ENCODE results near the gene GNAI2. TPM values are rescaled to one million over a fixed set of nuclear protein-coding genes. Genes with fewer than 3 reads are reported as not detected.

Gene GNAI2
- total and polyA plus RNA-seq, 4 donors = 174 to 356 (median 259) TPM

- 93 to 94% methylated on average over 17 of the region's 17 CpGs for WGBS, 2 donors
- DNase-seq (no peak), ATAC-seq (ENCODE audit: low FRiP score) (no peak)
- Histone ChIP-seq H3K36me3 (ENCODE audit: control insufficient read depth in 1 of 2, insufficient read depth in 2 of 2, low read length in 1 of 2) (no peaks in the 10 kb centered on the region), H3K9me3 (ENCODE audit: control insufficient read depth, low read length) (no peaks in the 10 kb centered on the region), H3K4me1 (ENCODE audit: control insufficient read depth in 1 of 2, insufficient read depth in 2 of 2, low read length in 2 of 2) (no peaks in the 10 kb centered on the region), H3K4me3 (ENCODE audit: low read length in 2 of 2) (no peak overlapping the region), H3K27me3 (ENCODE audit: control insufficient read depth in 1 of 2, insufficient read depth in 2 of 2, low read length in 1 of 2) (no peaks in the 10 kb centered on the region), H3K27ac (ENCODE audit: low read depth in 1 of 2, low read length in 2 of 2) (no peak overlapping the region)
- intact Hi-C loops (cut with DNase I) = no loop called here
Measured at GRCh38 chr3:50218448-50218847, 17.6 kb upstream of the GNAI2 start.

GRCh38 chr3:50219285-50219684 is 16.7 kb upstream of the GNAI2 start:
- DNase-seq (no peak), ATAC-seq (ENCODE audit: low FRiP score) (no peak)
- no peaks in the 10 kb centered on the region for H3K9me3 ChIP-seq (ENCODE audit: control insufficient read depth, low read length)
- intact Hi-C loops (cut with DNase I) = no loop called here
- H3K4me3 ChIP-seq (ENCODE audit: low read length in 2 of 2) = no peak overlapping the region
- 74 to 86% methylated on average over 5 of the region's 5 CpGs for WGBS, 2 donors
- H3K36me3 ChIP-seq (ENCODE audit: control insufficient read depth in 1 of 2, insufficient read depth in 2 of 2, low read length in 1 of 2) = no peaks in the 10 kb centered on the region
- H3K4me1 ChIP-seq (ENCODE audit: control insufficient read depth in 1 of 2, insufficient read depth in 2 of 2, low read length in 2 of 2) = no peaks in the 10 kb centered on the region
- no peaks in the 10 kb centered on the region for H3K27me3 ChIP-seq (ENCODE audit: control insufficient read depth in 1 of 2, insufficient read depth in 2 of 2, low read length in 1 of 2)
- no peak overlapping the region for H3K27ac ChIP-seq (ENCODE audit: low read depth in 1 of 2, low read length in 2 of 2)

- Histone ChIP-seq H3K27ac (ENCODE audit: low read depth in 1 of 2, low read length in 2 of 2) (no peak overlapping the region), H3K4me1 (ENCODE audit: control insufficient read depth in 1 of 2, insufficient read depth in 2 of 2, low read length in 2 of 2) (no peaks in the 10 kb centered on the region), H3K9me3 (ENCODE audit: control insufficient read depth, low read length) (no peaks in the 10 kb centered on the region), H3K36me3 (ENCODE audit: control insufficient read depth in 1 of 2, insufficient read depth in 2 of 2, low read length in 1 of 2) (no peaks in the 10 kb centered on the region), H3K27me3 (ENCODE audit: control insufficient read depth in 1 of 2, insufficient read depth in 2 of 2, low read length in 1 of 2) (no peaks in the 10 kb centered on the region), H3K4me3 (ENCODE audit: low read length in 2 of 2) (no peak overlapping the region)
- DNase-seq (no peak), ATAC-seq (ENCODE audit: low FRiP score) (no peak)
- intact Hi-C loops (cut with DNase I) = no loop called here
- WGBS, 2 donors = 64 to 69% methylated on average over 6 of the region's 6 CpGs
Measured at GRCh38 chr3:50220109-50220508, 15.9 kb upstream of the GNAI2 start.

- 49 to 63% methylated on average over 4 of the region's 4 CpGs for WGBS, 2 donors
- no peak overlapping the region for H3K4me3 ChIP-seq (ENCODE audit: low read length in 2 of 2)
- H3K27ac ChIP-seq (ENCODE audit: low read depth in 1 of 2, low read length in 2 of 2) = no peak overlapping the region
- H3K36me3 ChIP-seq (ENCODE audit: control insufficient read depth in 1 of 2, insufficient read depth in 2 of 2, low read length in 1 of 2) = no peaks in the 10 kb centered on the region
- intact Hi-C loops (cut with DNase I) = no loop called here
- no peaks in the 10 kb centered on the region for H3K27me3 ChIP-seq (ENCODE audit: control insufficient read depth in 1 of 2, insufficient read depth in 2 of 2, low read length in 1 of 2)
- DNase-seq = no peak
- no peak for ATAC-seq (ENCODE audit: low FRiP score)
- H3K9me3 ChIP-seq (ENCODE audit: control insufficient read depth, low read length) = no peaks in the 10 kb centered on the region
- H3K4me1 ChIP-seq (ENCODE audit: control insufficient read depth in 1 of 2, insufficient read depth in 2 of 2, low read length in 2 of 2) = no peaks in the 10 kb centered on the region
Measured at GRCh38 chr3:50221051-50221410, 15.0 kb upstream of the GNAI2 start.

- WGBS, 2 donors = 57 to 58% methylated on average over 12 of the region's 12 CpGs
Measured at GRCh38 chr3:50221411-50222168, 14.4 kb upstream of the GNAI2 start.

GRCh38 chr3:50222169-50222528 is 13.9 kb upstream of the GNAI2 start:
- intact Hi-C loops (cut with DNase I) = no loop called here
- Histone ChIP-seq H3K4me3 (ENCODE audit: low read length in 2 of 2) (no peak overlapping the region), H3K4me1 (ENCODE audit: control insufficient read depth in 1 of 2, insufficient read depth in 2 of 2, low read length in 2 of 2) (no peaks in the 10 kb centered on the region), H3K36me3 (ENCODE audit: control insufficient read depth in 1 of 2, insufficient read depth in 2 of 2, low read length in 1 of 2) (no peaks in the 10 kb centered on the region), H3K27ac (ENCODE audit: low read depth in 1 of 2, low read length in 2 of 2) (no peak overlapping the region), H3K9me3 (ENCODE audit: control insufficient read depth, low read length) (no peaks in the 10 kb centered on the region), H3K27me3 (ENCODE audit: control insufficient read depth in 1 of 2, insufficient read depth in 2 of 2, low read length in 1 of 2) (no peaks in the 10 kb centered on the region)
- ATAC-seq (ENCODE audit: low FRiP score) = no peak
- DNase-seq = no peak
- 75 to 82% methylated on average over 1 of the region's 1 CpG for WGBS, 2 donors

More at GRCh38 chr3:50221411-50222168, 14.4 kb upstream of the GNAI2 start:
- no peaks in the 10 kb centered on the region for H3K36me3 ChIP-seq (ENCODE audit: control insufficient read depth in 1 of 2, insufficient read depth in 2 of 2, low read length in 1 of 2)
- H3K4me3 ChIP-seq (ENCODE audit: low read length in 2 of 2) = no peak overlapping the region
- no peak for DNase-seq
- no peaks in the 10 kb centered on the region for H3K27me3 ChIP-seq (ENCODE audit: control insufficient read depth in 1 of 2, insufficient read depth in 2 of 2, low read length in 1 of 2)
- H3K4me1 ChIP-seq (ENCODE audit: control insufficient read depth in 1 of 2, insufficient read depth in 2 of 2, low read length in 2 of 2) = no peaks in the 10 kb centered on the region
- no peak for ATAC-seq (ENCODE audit: low FRiP score)
- no peaks in the 10 kb centered on the region for H3K9me3 ChIP-seq (ENCODE audit: control insufficient read depth, low read length)
- intact Hi-C loops (cut with DNase I) = no loop called here
- no peak overlapping the region for H3K27ac ChIP-seq (ENCODE audit: low read depth in 1 of 2, low read length in 2 of 2)

- WGBS, 2 donors = 77 to 79% methylated on average over 5 of the region's 5 CpGs
- no peaks in the 10 kb centered on the region for H3K4me1 ChIP-seq (ENCODE audit: control insufficient read depth in 1 of 2, insufficient read depth in 2 of 2, low read length in 2 of 2)
- H3K27me3 ChIP-seq (ENCODE audit: control insufficient read depth in 1 of 2, insufficient read depth in 2 of 2, low read length in 1 of 2) = no peaks in the 10 kb centered on the region
- no peaks in the 10 kb centered on the region for H3K9me3 ChIP-seq (ENCODE audit: control insufficient read depth, low read length)
- intact Hi-C loops (cut with DNase I) = loop anchor here in 1 of 2 donors (2.0 kb wide), 1 partner anchor 30 kb away; no protein-coding TSS in a partner anchor
- ATAC-seq (ENCODE audit: low FRiP score) (no peak), DNase-seq (no peak)
- no peaks in the 10 kb centered on the region for H3K36me3 ChIP-seq (ENCODE audit: control insufficient read depth in 1 of 2, insufficient read depth in 2 of 2, low read length in 1 of 2)
- H3K27ac ChIP-seq (ENCODE audit: low read depth in 1 of 2, low read length in 2 of 2) = no peak overlapping the region
- H3K4me3 ChIP-seq (ENCODE audit: low read length in 2 of 2) = no peak overlapping the region
Measured at GRCh38 chr3:50224639-50225038, 11.4 kb upstream of the GNAI2 start.

- H3K27ac ChIP-seq (ENCODE audit: low read depth in 1 of 2, low read length in 2 of 2) = no peak overlapping the region
- no peaks in the 10 kb centered on the region for H3K4me1 ChIP-seq (ENCODE audit: control insufficient read depth in 1 of 2, insufficient read depth in 2 of 2, low read length in 2 of 2)
- WGBS, 2 donors = 1% methylated on average over 35 to 40 of the region's 40 CpGs
- H3K36me3 ChIP-seq (ENCODE audit: control insufficient read depth in 1 of 2, insufficient read depth in 2 of 2, low read length in 1 of 2) = no peaks in the 10 kb centered on the region
- H3K9me3 ChIP-seq (ENCODE audit: control insufficient read depth, low read length) = no peaks in the 10 kb centered on the region
- intact Hi-C loops (cut with DNase I) = loop anchor here (1.0 to 2.0 kb wide), 4 partner anchors 18 to 48 kb away; no protein-coding TSS in a partner anchor
- peak overlapping the region; percentile 19 to 56 for H3K4me3 ChIP-seq (ENCODE audit: low read length in 2 of 2)
- DNase-seq = peak; percentile 78 to 85
- peak; percentile 61 for ATAC-seq (ENCODE audit: low FRiP score)
- H3K27me3 ChIP-seq (ENCODE audit: control insufficient read depth in 1 of 2, insufficient read depth in 2 of 2, low read length in 1 of 2) = no peaks in the 10 kb centered on the region
Measured at GRCh38 chr3:50226888-50227389, 9.1 kb upstream of the GNAI2 start.
